Islet of Langerhans (tissue), 1 donor: ENCODE measurements around the gene SERGEF.

Source experiments
- FAIRE-seq: peaks from one replicate; lab custom pipeline; 2011; peaks lifted over from hg19 to GRCh38; lab: Jason Lieb, UNC

The SERGEF gene

DNA sequence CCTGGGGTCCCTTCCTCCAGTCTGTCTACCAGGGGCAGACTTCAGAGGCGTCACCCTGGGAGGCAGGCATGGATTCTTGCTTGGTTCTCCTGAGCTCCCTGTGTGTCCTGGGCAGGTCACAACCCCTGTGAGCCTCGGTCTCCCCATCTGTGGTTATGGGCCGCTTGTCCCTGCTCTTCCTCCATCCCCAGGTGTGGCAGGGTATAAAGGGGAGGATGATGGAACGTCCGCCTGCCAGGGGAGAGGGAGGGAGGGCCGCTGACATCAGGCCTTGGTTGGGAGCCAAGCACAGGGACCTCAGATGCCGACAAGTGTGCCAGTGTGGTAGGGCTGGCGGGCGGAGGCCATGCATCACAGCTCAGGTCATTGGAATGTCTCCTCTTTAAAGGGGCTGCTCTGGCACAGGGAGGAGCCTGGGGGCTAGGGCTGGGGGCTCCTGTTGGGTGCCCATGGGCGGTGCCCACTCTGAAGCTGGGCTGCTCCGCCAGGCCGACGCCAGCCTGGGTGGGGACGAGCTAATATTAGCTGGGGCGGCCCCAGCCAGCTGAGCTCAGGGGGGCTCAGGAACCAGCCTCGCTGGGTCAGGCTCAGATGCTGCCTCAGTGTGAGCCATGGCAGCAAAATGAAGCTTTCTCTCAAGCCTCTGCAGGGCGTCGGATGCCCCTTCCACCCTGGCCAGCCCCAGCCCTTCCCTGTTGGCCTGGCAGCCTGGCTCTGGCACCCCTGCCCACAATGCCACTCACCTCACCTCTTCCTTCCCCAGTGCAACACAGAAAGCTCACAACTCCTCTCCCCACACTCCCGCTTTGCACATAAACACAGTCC, 265.5 kb downstream of the SERGEF start:
- no peak for FAIRE-seq

DNA sequence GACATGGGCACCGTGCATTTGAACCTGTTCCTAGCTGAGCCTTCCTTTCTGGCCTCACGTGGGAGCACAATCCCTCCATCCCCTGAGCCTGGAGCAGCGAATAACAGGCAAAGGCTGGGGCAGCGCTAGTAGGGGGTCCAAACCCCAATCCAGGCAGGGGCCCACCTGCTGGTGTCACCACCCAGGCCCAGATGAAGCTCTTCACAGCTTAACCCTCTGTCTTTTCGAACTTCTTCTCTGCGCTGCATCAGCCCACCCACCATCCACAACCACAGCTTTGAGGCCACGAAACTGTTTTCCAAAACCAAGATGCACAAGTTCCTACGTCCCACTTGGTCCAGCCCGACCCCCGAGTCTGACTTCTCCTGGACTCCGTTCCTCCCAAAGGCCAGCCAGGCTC, 266.8 kb downstream of the SERGEF start:
- no peak for FAIRE-seq

DNA sequence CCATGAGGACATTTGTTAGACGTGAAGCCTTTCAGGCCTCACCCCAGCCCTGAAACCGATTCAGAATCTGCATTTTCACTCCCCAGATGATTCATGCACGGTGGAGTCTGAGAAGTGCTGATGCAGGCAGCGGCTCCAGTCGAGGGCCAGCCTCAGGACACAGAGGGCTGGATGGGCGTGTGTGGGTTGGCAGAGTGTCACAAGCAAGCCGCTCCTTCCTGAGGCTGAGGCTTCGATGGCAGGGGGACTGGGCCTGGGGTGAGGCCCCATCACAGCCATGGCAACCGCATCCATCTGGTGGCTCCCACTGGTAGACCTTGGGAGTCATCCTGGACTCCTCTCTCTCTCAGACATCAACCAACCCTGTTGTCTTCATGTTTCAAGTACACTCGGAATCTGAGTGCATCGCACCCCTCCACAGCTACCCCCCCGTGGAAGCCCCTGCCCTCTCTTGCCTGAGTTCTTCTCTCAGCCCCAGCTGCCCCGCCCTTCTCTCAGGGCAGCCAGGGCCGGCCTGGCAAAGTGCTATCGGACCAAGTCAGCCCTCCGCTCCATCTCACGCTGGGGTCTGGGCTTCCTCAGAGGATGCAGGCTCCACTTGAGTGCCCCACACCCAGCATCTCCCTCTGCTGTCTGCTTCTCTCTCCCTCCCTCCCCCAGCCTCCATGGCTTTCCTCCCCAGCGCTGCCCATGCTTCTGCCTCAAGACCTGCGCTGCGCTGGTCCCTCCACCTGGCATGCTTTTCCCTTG, 267.6 kb downstream of the SERGEF start:
- no peak for FAIRE-seq

DNA sequence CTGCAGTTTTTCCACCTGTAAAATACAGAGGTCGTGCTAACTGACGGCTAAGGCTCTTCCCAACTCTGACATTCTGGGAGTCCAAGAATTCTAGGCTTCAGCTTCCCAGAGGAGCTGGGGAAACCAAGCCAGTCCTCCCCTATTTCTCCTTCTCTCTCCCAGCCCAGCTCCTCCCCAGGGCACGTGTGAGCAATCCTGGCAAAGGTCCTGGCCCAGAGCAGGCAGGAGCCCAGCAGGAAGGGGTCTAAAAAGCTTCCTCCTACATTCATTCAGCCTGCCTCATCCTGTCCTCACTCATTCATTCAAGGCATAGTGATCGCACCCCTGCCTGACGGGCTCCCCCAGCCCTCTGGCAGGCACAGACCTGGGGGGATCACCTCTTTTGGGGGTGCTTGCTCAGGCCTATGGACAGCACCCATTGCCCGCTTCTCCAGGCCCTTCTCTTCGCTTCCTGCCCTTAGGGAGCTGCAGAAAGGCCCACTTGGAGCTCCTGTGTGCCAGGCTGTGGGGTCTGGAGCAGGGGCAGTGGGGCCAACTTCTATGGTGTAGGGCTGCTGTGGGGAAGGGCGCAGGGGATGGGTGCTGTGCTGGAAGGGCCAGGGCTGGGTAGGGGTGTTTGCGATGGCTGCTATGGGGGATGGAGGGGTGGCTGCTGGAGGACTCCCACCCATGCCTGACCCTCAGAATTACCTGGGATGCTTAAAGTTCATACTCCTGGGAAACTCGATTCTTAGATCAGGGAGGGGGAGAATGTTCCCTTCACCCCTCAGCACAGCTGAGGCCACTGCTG, 268.5 kb downstream of the SERGEF start:
- no peak for FAIRE-seq

GRCh38 chr11:17743808-17744119, 269.1 kb downstream of the SERGEF start:
- no peak for FAIRE-seq

DNA sequence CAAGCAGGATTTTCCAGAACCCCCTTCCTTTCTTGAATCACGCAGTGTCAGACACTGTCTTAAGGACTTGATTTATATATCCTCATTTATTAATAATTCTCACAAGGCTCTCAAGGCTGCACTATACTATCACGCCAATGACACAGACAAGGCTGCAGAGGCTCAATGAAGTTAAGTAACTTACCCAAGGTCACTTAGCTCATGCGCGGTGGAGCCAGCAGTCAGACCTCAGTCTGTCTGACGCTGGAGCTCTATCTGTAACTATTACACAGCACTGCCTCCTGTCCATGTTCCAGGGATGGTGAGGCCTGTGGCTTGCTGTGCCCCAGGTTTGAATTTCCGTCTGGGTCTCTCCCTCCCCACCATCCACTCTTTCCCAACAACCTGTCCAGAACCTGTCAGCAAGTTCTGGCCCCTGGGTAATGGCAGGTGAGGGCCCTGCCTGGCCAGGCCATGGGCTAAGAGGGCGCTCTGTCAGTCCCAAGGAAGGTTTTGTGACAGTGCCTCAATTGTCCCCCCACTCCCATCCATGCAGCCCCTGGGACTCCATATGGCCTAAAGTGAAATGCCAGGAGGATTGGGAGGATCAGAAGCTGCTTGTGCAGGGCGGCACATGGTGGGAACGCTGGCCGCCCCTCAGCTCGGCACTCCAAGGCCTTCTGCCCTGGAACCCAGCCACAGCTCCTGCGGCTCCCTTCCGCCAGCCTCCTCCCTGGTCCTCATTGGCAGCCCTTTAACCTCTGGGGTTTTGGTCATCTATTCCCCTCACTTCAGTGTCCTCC, 269.6 kb downstream of the SERGEF start:
- no peak for FAIRE-seq

- FAIRE-seq, result no peak
Observed at GRCh38 chr11:17742019-17742418, 270.8 kb downstream of the SERGEF start.

DNA sequence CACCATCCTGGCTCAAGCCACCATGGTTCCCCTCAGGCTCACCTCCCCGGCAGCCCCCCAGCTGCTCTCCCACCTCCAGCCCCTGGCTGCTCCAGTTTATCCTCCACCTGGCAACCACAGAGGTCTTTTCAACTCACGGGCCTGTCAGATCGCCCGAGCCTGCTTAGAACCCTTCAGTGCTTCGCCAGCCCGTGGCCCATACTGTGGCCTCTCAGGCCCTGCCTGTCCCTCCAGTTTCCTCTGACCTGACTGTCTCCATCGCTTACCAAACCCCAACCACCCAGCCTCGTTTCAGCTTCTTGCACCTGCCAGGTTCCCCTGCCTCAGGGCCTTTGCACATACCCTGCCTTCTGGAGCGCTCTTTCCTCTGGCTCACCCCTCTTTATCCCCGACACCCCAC, 271.4 kb downstream of the SERGEF start:
- FAIRE-seq, result no peak

DNA sequence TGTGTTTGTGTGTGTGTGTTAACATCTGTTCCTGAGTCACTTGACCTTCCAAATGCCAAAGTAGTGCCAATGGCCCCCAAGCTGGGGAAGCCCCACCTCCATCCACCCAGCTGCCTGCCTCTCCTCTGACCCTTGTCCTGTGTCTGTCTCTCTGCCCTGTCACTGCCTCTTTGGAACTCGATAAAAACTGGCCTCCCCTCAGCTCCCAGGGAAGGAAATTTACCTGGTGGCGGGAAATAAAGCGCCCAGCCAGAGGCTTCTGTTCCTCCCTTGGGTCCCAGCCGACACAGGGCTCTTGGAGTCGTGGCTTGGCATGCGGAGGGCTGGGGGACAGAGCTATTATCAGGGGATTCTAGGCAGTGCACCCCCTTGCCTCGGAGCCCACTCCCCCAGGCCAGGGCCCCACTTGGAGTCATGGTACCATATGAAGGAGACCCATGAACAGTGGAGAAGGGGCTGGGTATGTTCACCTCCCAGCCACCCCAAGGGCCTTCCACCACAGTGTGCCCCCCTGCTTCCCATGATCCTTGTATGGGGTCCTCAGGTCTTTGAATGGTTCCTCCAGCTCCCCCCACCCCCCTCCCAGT, 272.1 kb downstream of the SERGEF start:
- no peak for FAIRE-seq

DNA sequence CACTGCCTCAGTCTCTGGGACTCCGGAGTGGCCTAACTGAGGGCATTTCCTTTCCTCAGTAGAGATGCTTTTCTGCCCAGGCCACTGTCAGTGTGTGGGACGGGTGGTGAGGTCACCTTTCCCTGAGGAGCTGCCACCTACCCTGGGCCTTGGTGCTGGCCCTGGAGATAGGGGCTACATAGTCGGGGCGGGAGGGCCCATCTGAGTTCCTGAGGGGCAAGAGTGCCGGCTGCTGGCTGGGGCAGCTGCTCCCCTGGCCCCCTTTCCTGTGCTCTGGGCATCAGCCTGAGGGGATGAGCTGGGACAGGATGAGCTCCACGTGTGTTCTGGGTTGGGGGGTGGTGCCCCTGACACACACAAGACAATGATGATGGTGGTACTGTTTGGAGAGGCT, 272.9 kb downstream of the SERGEF start:
- FAIRE-seq, result no peak

DNA sequence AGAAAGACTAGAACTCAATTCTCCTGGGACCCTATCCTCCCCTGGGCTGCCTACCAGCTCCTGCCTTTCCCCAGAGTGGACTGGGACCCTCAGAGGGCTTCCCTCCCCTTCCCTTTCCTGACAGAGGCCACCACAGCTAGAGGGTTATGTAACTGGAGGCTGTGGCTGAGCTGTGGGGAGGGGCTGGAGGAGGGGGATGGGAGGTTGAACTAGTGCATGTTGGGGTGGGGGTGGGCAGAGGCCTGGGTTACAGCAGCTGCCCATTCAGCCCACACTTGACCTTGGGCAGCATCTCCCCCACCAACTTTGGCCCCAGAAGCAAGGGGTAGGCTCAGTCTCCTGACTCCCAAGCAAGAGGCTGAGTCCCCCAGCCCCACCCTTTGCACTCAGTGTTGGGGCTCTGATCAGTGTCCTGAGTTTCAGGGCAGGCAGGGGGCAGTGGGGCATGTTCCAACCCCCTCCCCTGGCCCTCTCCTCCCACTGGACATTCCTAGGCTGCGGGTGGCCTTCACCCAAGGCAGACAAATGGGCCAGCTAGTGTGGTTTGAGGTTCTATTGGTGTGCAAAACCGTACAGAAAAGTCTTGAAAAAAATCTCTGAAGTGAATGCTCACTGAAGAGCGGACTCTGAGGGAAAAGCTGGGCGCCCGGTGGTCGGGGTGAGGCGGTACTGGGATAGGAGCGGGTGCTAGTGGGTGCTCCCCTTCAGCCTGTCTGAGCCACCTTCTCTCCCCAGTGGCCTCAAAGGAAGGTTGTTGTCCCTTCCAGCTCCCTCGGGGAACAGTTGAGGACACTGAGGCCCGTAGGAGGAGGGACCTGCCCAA, 274.5 kb downstream of the SERGEF start:
- no peak for FAIRE-seq
